CD14-positive monocyte (primary cell): ENCODE results near the gene LEF1. TPM values are rescaled to one million over a fixed set of nuclear protein-coding genes. Genes with fewer than 3 reads are reported as not detected.

Experiments
- DNase-seq, 3 donors: peaks; one replicate each; pipeline ENCODE4 v3.0.0-alpha.2; 2011 to 2022
- H2AFZ ChIP-seq: 2 replicates; pipeline ENCODE4 v1.6.0; 2012; ENCODE audit warnings: mild to moderate bottlenecking, low read depth, low read length, inconsistent platforms; ENCODE audit not compliant: insufficient read depth, poor library complexity, severe bottlenecking
- H3K27ac ChIP-seq, 2 donors: 1 replicate in 1 of 2; 2 replicates in 1 of 2; pipeline ENCODE4 v1.5.1; 2012 to 2013; ENCODE audit warnings: low read length in 2 of 2, control low read depth in 1 of 2, inconsistent platforms in 1 of 2, low read depth in 1 of 2, mild to moderate bottlenecking in 1 of 2
- H3K27me3 ChIP-seq, 2 donors: one replicate each; pipeline versions ENCODE4 v1.6.0 to v1.6.1; 2011 to 2013; ENCODE audit warnings: low read length in 2 of 2; ENCODE audit not compliant: control insufficient read depth in 2 of 2, insufficient read depth in 2 of 2
- H3K36me3 ChIP-seq, 2 donors: replicated peaks in 1 of 2; 1 replicate in 1 of 2; 2 replicates in 1 of 2; pipeline versions ENCODE4 v1.5.1 to v1.6.1; 2012 to 2013; ENCODE audit warnings: low read length in 2 of 2, control low read depth in 1 of 2, inconsistent platforms in 1 of 2, mild to moderate bottlenecking in 1 of 2; ENCODE audit not compliant: insufficient read depth in 2 of 2, control insufficient read depth in 1 of 2
- H3K4me1 ChIP-seq, 2 donors: 1 replicate in 1 of 2; 2 replicates in 1 of 2; pipeline versions ENCODE4 v1.5.1 to v1.6.1; 2012 to 2013; ENCODE audit warnings: low read length in 2 of 2, control low read depth in 1 of 2, inconsistent platforms in 1 of 2, mild to moderate bottlenecking in 1 of 2, moderate library complexity in 1 of 2; ENCODE audit not compliant: insufficient read depth in 2 of 2, control insufficient read depth in 1 of 2
- H3K4me2 ChIP-seq: replicated peaks from 2 replicates; pipeline ENCODE3; 2012; ENCODE audit warnings: low read length, moderate library complexity, mild to moderate bottlenecking; ENCODE audit not compliant: poor library complexity, severe bottlenecking; ENCODE audit errors: extremely low read depth
- H3K4me3 ChIP-seq, 3 experiments: fragments of 200-600 bp in 1 of 3; sonication (generic) in 1 of 3; replicated peaks in 1 of 3; 1 replicate in 2 of 3; 2 replicates in 1 of 3; pipeline ENCODE4 v1.5.1; 2011 to 2013; ENCODE audit warnings: low read length in 3 of 3, mild to moderate bottlenecking in 3 of 3, control low read depth in 2 of 3, low read depth in 2 of 3, inconsistent platforms in 1 of 3, moderate library complexity in 1 of 3
- H3K79me2 ChIP-seq: 2 replicates; pipeline ENCODE4 v1.6.0; 2012; ENCODE audit warnings: mild to moderate bottlenecking, control low read depth, inconsistent platforms, low read length, moderate library complexity; ENCODE audit not compliant: insufficient read depth
- H3K9ac ChIP-seq: 2 replicates; pipeline ENCODE4 v1.6.0; 2017; ENCODE audit warnings: low read length, mild to moderate bottlenecking; ENCODE audit not compliant: insufficient read depth, poor library complexity, severe bottlenecking
- H3K9me3 ChIP-seq, 2 donors: replicated peaks in 1 of 2; 1 replicate in 1 of 2; 2 replicates in 1 of 2; pipeline versions ENCODE4 v1.5.1 to v1.6.1; 2012 to 2013; ENCODE audit warnings: low read length in 2 of 2, control low read depth in 1 of 2; ENCODE audit not compliant: control insufficient read depth in 1 of 2, insufficient read depth in 1 of 2
- H4K20me1 ChIP-seq: 2 replicates; pipeline ENCODE4 v1.6.0; 2012; ENCODE audit warnings: mild to moderate bottlenecking, low read length, control low read depth, moderate library complexity; ENCODE audit not compliant: insufficient read depth
- H3K27ac Mint-ChIP-seq, 7 donors: one replicate each; pipeline ENCODE4 v1.8.0; 2020; ENCODE audit warnings: mild to moderate bottlenecking in 7 of 7, mixed read lengths in 7 of 7, moderate library complexity in 6 of 7, inconsistent platforms in 2 of 7
- H3K27me3 Mint-ChIP-seq, 3 donors: one replicate each; pipeline ENCODE4 v1.8.0; 2021 to 2022; ENCODE audit warnings: low read depth in 3 of 3, mild to moderate bottlenecking in 3 of 3, mixed read lengths in 3 of 3, moderate library complexity in 3 of 3, inconsistent platforms in 1 of 3
- H3K36me3 Mint-ChIP-seq, 2 donors: one replicate each; pipeline ENCODE4 v1.8.0; 2020; ENCODE audit warnings: mixed read lengths in 2 of 2, inconsistent platforms in 1 of 2, mild to moderate bottlenecking in 1 of 2
- H3K4me1 Mint-ChIP-seq: one replicate; pipeline ENCODE4 v1.8.0; 2020; ENCODE audit warnings: mild to moderate bottlenecking, mixed read lengths
- H3K4me3 Mint-ChIP-seq, 2 donors: one replicate each; pipeline ENCODE4 v1.8.0; 2020; ENCODE audit warnings: mild to moderate bottlenecking in 2 of 2, mixed read lengths in 2 of 2, moderate library complexity in 1 of 2
- H3K9me3 Mint-ChIP-seq, 7 donors: one replicate each; pipeline ENCODE4 v1.8.0; 2020 to 2022; ENCODE audit warnings: mixed read lengths in 7 of 7, mild to moderate bottlenecking in 6 of 7, moderate library complexity in 6 of 7, inconsistent platforms in 2 of 7
- whole genome bisulfite sequencing: methylation state at CpG from one replicate; pipeline ENCODE4 v1.1.5; 2013; ENCODE audit warnings: missing lambda C conversion rate; ENCODE audit not compliant: insufficient coverage; 5-methylcytosine and 5-hydroxymethylcytosine counted together
- intact Hi-C, 2 donors: fragments of 100-400 bp; cut with micrococcal nuclease; formaldehyde crosslinking; loops; one replicate each; pipeline versions ENCODE4 v1.15.0 to v1.15.1; 2023
- polyA plus RNA-seq, 3 donors: library from polyadenylated mRNA; depleted of rRNA in 1 of 3; unstranded in 2 of 3; stranded (reverse) in 1 of 3; fragments of 300-500 nt in 2 of 3; fragments of >200 nt in 1 of 3; fragmentation: Illumina TruSeq in 2 of 3; gene quantifications; 1 replicate in 2 of 3; 2 replicates in 1 of 3; pipeline ENCODE4 v1.2.3, GENCODE V29; 2012 to 2021
- TF ChIP-seq, protein P1 (sequence below): fragments of 200-600 bp; IDR thresholded peaks from one replicate; pipeline ENCODE4 v1.8.0; 2022; ENCODE audit warnings: antibody characterized with exemption, mild to moderate bottlenecking

Gene LEF1
- polyA plus RNA-seq, 3 donors, result 0.29 to 1.3 (median 0.61) TPM

DNA sequence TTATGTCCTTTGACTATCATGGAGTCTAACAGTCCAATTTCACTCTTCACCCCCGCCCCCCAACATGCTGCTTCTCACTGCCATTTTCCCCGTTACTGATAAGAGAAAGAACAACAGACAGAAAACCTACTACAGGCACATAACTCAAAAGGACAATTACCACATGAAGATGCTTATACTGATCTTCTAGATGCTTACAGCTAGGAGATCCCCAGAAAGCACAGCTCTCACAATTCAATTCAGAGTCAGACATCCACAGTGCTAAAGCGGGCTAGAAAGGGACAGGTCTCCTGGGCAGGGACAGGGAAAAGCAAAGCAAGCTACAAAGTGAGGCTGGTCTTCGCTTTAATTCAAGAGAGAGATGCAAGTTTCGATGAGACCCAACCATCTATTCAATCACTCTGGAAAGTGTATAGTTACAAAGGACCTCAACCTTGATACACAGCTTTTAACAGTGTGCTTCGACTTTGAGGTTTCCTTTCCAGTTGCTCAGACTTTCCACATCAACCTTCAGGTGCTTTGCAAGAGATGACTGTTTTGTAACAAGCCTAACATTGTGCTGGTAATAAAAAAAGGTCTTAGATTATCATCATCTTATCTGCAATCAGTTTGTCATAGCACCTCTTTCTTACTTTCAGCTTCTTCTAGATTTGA, 60.9 kb downstream of the LEF1 start:
- no peak overlapping the region for H3K9ac ChIP-seq
- H3K27ac Mint-ChIP-seq, result peak overlapping the region in 1 of 7 donors; percentile 4

DNA sequence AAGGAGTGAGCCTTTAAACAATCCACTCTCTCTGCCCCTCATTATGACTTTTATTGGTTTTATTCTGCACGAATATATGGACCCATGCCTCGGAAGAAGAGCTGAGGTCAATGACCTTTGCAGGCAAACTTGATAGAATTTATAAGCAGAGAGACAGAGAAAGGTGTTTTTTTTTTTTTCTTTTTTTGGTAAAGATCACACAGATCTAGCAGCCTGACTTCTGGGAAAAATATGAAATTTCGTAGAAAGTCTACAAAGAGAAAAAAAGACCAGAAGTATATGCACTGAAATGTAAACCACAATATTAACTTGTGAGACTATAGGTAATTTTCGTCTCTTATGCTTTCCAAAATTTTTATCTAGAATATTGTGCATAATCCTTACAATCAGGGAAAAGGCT, 61.6 kb downstream of the LEF1 start:
- H3K4me2 ChIP-seq, result no peak overlapping the region
- no peak overlapping the region for H2AFZ ChIP-seq
- no peak overlapping the region for H3K27ac Mint-ChIP-seq
- no peak overlapping the region for H3K4me3 Mint-ChIP-seq
- no peaks in the 10 kb centered on the region for H4K20me1 ChIP-seq
- no peaks in the 10 kb centered on the region for H3K27me3 ChIP-seq
- intact Hi-C loops, result no loop called here
- no peaks in the 10 kb centered on the region for H3K36me3 ChIP-seq
- H3K9me3 ChIP-seq, result no peaks in the 10 kb centered on the region
- H3K4me3 ChIP-seq, result no peak overlapping the region
- no peak for DNase-seq
- H3K9ac ChIP-seq, result no peak overlapping the region
- peaks cover 0 to 7% (median 3%) of the 10 kb centered on the region in 3 donors for H3K27me3 Mint-ChIP-seq
- no peaks in the 10 kb centered on the region for H3K4me1 ChIP-seq
- no CpG with 5 or more reads among the region's 4 CpGs for WGBS
- peaks cover 2% of the 10 kb centered on the region for H3K4me1 Mint-ChIP-seq
- TF ChIP-seq, protein P1, sequence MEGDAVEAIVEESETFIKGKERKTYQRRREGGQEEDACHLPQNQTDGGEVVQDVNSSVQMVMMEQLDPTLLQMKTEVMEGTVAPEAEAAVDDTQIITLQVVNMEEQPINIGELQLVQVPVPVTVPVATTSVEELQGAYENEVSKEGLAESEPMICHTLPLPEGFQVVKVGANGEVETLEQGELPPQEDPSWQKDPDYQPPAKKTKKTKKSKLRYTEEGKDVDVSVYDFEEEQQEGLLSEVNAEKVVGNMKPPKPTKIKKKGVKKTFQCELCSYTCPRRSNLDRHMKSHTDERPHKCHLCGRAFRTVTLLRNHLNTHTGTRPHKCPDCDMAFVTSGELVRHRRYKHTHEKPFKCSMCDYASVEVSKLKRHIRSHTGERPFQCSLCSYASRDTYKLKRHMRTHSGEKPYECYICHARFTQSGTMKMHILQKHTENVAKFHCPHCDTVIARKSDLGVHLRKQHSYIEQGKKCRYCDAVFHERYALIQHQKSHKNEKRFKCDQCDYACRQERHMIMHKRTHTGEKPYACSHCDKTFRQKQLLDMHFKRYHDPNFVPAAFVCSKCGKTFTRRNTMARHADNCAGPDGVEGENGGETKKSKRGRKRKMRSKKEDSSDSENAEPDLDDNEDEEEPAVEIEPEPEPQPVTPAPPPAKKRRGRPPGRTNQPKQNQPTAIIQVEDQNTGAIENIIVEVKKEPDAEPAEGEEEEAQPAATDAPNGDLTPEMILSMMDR, result no peak
- no peaks in the 10 kb centered on the region for H3K79me2 ChIP-seq
- H3K36me3 Mint-ChIP-seq, result no peaks in the 10 kb centered on the region
- no peak overlapping the region for H3K27ac ChIP-seq
- H3K9me3 Mint-ChIP-seq, result peaks cover 0 to 4% (median 0%) of the 10 kb centered on the region in 7 donors

More for the DNA sequence above, 60.9 kb downstream of the LEF1 start:
- H3K9me3 ChIP-seq, result no peaks in the 10 kb centered on the region
- H3K4me3 ChIP-seq, result no peak overlapping the region
- no peak overlapping the region for H3K27ac ChIP-seq
- Mint-ChIP-seq H3K36me3 (no peaks in the 10 kb centered on the region), H3K4me1 (peaks cover 2% of the 10 kb centered on the region), H3K4me3 (no peak overlapping the region), H3K27me3 (peaks cover 0 to 7% (median 3%) of the 10 kb centered on the region in 3 donors), H3K9me3 (peaks cover 0 to 4% (median 0%) of the 10 kb centered on the region in 7 donors)
- H3K79me2 ChIP-seq, result no peaks in the 10 kb centered on the region
- no peaks in the 10 kb centered on the region for H3K36me3 ChIP-seq
- no peaks in the 10 kb centered on the region for H3K4me1 ChIP-seq
- no peaks in the 10 kb centered on the region for H4K20me1 ChIP-seq
- TF ChIP-seq, protein P1, result no peak
- H3K27me3 ChIP-seq, result no peaks in the 10 kb centered on the region
- 83% methylated on average over 1 of the region's 6 CpGs for WGBS
- intact Hi-C loops, result no loop called here
- no peak overlapping the region for H3K4me2 ChIP-seq
- no peak for DNase-seq
- no peak overlapping the region for H2AFZ ChIP-seq
